ENCODE measurements around the gene NKAIN2. TPM values are rescaled to one million over a fixed set of nuclear protein-coding genes. Genes with fewer than 3 reads are reported as not detected.

The NKAIN2 gene
- total RNA-seq, 1 experiment from 2014 or later: 2.7 TPM

- BruUV-seq (replicated peaks): no TSS peak
Measured at GRCh38 chr6:123897965-123898364, 94.3 kb downstream of the NKAIN2 start.

GRCh38 chr6:123898665-123899064 lies 95.0 kb downstream of the NKAIN2 start:
- no peaks in the 10 kb centered on the region for H3K27me3 Mint-ChIP-seq (ENCODE audit: insufficient read depth, unreplicated experiment)
- H3K4me1 Mint-ChIP-seq (ENCODE audit: insufficient read depth, unreplicated experiment): no peaks in the 10 kb centered on the region
- CTCF ChIA-PET: interaction anchor here (0.6 kb wide), 1 partner anchor 21 kb away, joined by 3 read pairs; no protein-coding TSS in a partner anchor
- TF ChIP-seq CTCF (IDR thresholded peaks at IDR 0.05; ENCODE audit: unreplicated experiment): no peak
- H3K4me3 Mint-ChIP-seq (ENCODE audit: unreplicated experiment): no peak overlapping the region
- H3K9me3 Mint-ChIP-seq (ENCODE audit: unreplicated experiment): no peaks in the 10 kb centered on the region
- DNase-seq (ENCODE audit: unreplicated experiment): no peak
- intact Hi-C loops (cut with micrococcal nuclease): no loop called here
- no peak overlapping the region for H3K27ac Mint-ChIP-seq (ENCODE audit: low read depth, unreplicated experiment)
- H3K36me3 Mint-ChIP-seq (ENCODE audit: insufficient read depth, unreplicated experiment): no peaks in the 10 kb centered on the region
- POLR2A ChIA-PET: no interaction called here
- BruUV-seq (replicated peaks): no TSS peak

More at GRCh38 chr6:123897965-123898364, 94.3 kb downstream of the NKAIN2 start:
- DNase-seq (ENCODE audit: unreplicated experiment): no peak
- no peaks in the 10 kb centered on the region for H3K36me3 Mint-ChIP-seq (ENCODE audit: insufficient read depth, unreplicated experiment)
- no peaks in the 10 kb centered on the region for H3K9me3 Mint-ChIP-seq (ENCODE audit: unreplicated experiment)
- ChIA-PET POLR2A (no interaction called here), CTCF (interaction anchor here (0.6 kb wide), 1 partner anchor 20 kb away, joined by 3 read pairs; no protein-coding TSS in a partner anchor)
- TF ChIP-seq CTCF (IDR thresholded peaks at IDR 0.05; ENCODE audit: unreplicated experiment): no peak
- H3K27ac Mint-ChIP-seq (ENCODE audit: low read depth, unreplicated experiment): no peak overlapping the region
- intact Hi-C loops (cut with micrococcal nuclease): no loop called here
- no peaks in the 10 kb centered on the region for H3K4me1 Mint-ChIP-seq (ENCODE audit: insufficient read depth, unreplicated experiment)
- no peak overlapping the region for H3K4me3 Mint-ChIP-seq (ENCODE audit: unreplicated experiment)
- H3K27me3 Mint-ChIP-seq (ENCODE audit: insufficient read depth, unreplicated experiment): no peaks in the 10 kb centered on the region

- Mint-ChIP-seq H3K36me3 (ENCODE audit: insufficient read depth, unreplicated experiment) (no peaks in the 10 kb centered on the region), H3K4me3 (ENCODE audit: unreplicated experiment) (no peak overlapping the region), H3K27me3 (ENCODE audit: insufficient read depth, unreplicated experiment) (no peaks in the 10 kb centered on the region), H3K4me1 (ENCODE audit: insufficient read depth, unreplicated experiment) (no peaks in the 10 kb centered on the region), H3K27ac (ENCODE audit: low read depth, unreplicated experiment) (no peak overlapping the region), H3K9me3 (ENCODE audit: unreplicated experiment) (no peaks in the 10 kb centered on the region)
- intact Hi-C loops (cut with micrococcal nuclease): no loop called here
- POLR2A ChIA-PET: no interaction called here
- no peak for TF ChIP-seq CTCF (IDR thresholded peaks at IDR 0.05; ENCODE audit: unreplicated experiment)
- DNase-seq (ENCODE audit: unreplicated experiment): no peak
- no TSS peak for BruUV-seq (replicated peaks)
- CTCF ChIA-PET: no interaction called here
Measured at GRCh38 chr6:123899745-123900144, 96.1 kb downstream of the NKAIN2 start.

- ChIA-PET POLR2A (interaction anchor here (1.0 kb wide), 1 partner anchor 9 kb away, joined by 3 read pairs; no protein-coding TSS in a partner anchor), CTCF (no interaction called here)
- intact Hi-C loops (cut with micrococcal nuclease): no loop called here
- BruUV-seq (replicated peaks): no TSS peak
- no peak for DNase-seq (ENCODE audit: unreplicated experiment)
- no peak overlapping the region for H3K4me3 Mint-ChIP-seq (ENCODE audit: unreplicated experiment)
- TF ChIP-seq CTCF (IDR thresholded peaks at IDR 0.05; ENCODE audit: unreplicated experiment): no peak
- H3K27me3 Mint-ChIP-seq (ENCODE audit: insufficient read depth, unreplicated experiment): no peaks in the 10 kb centered on the region
- no peaks in the 10 kb centered on the region for H3K4me1 Mint-ChIP-seq (ENCODE audit: insufficient read depth, unreplicated experiment)
- H3K9me3 Mint-ChIP-seq (ENCODE audit: unreplicated experiment): no peaks in the 10 kb centered on the region
- no peak overlapping the region for H3K27ac Mint-ChIP-seq (ENCODE audit: low read depth, unreplicated experiment)
- no peaks in the 10 kb centered on the region for H3K36me3 Mint-ChIP-seq (ENCODE audit: insufficient read depth, unreplicated experiment)
Measured at GRCh38 chr6:123901436-123901835, 97.8 kb downstream of the NKAIN2 start.
